Lung (tissue), 12 donors: ENCODE measurements around the gene MAST4. TPM values are rescaled to one million over a fixed set of nuclear protein-coding genes. Genes with fewer than 3 reads are reported as not detected.

ENCODE experiments used
- ATAC-seq: fragments of 200-7000 bp; cut with Tn5 transposase; one replicate; pipeline ENCODE4 v1.9.1; 2020; ENCODE audit warnings: moderate number of reproducible peaks; ENCODE audit not compliant: insufficient read depth, low FRiP score
- DNase-seq, 3 donors: peaks; one replicate each; pipeline ENCODE4 v3.0.0-alpha.2; 2013 to 2017
- H3K27ac ChIP-seq, 2 donors: one replicate each; pipeline ENCODE4 v1.5.1; 2013; ENCODE audit warnings: mild to moderate bottlenecking in 2 of 2, moderate library complexity in 2 of 2, control low read depth in 1 of 2, inconsistent platforms in 1 of 2, low read depth in 1 of 2, low read length in 1 of 2
- H3K27me3 ChIP-seq, 3 donors: one replicate each; pipeline ENCODE4 v1.5.1; 2013; ENCODE audit warnings: low read length in 2 of 3; ENCODE audit not compliant: control insufficient read depth in 3 of 3, insufficient read depth in 3 of 3
- H3K36me3 ChIP-seq, 4 donors: one replicate each; pipeline ENCODE4 v1.5.1; 2013; ENCODE audit warnings: low read length in 4 of 4, mild to moderate bottlenecking in 1 of 4, moderate library complexity in 1 of 4; ENCODE audit not compliant: control insufficient read depth in 4 of 4, insufficient read depth in 4 of 4
- H3K4me1 ChIP-seq, 5 donors: one replicate each; pipeline ENCODE4 v1.5.1; 2013; ENCODE audit warnings: low read length in 5 of 5, mild to moderate bottlenecking in 2 of 5, moderate library complexity in 1 of 5; ENCODE audit not compliant: control insufficient read depth in 5 of 5, insufficient read depth in 5 of 5
- H3K4me3 ChIP-seq: one replicate; pipeline ENCODE4 v1.5.1; 2013; ENCODE audit warnings: mild to moderate bottlenecking, control low read depth, moderate library complexity
- H3K9ac ChIP-seq, 2 donors: one replicate each; pipeline ENCODE4 v1.5.1; 2013; ENCODE audit warnings: low read length in 2 of 2, control low read depth in 1 of 2; ENCODE audit not compliant: insufficient read depth in 1 of 2
- H3K9me3 ChIP-seq, 4 donors: one replicate each; pipeline ENCODE4 v1.5.1; 2013; ENCODE audit warnings: low read length in 3 of 4, mild to moderate bottlenecking in 1 of 4, moderate library complexity in 1 of 4; ENCODE audit not compliant: control insufficient read depth in 4 of 4, insufficient read depth in 3 of 4
- WGBS, 2 donors: extraction: QIAGEN DNeasy Blood & Tissue Kit; methylation state at CpG; one replicate each; pipeline ENCODE4 v1.1.7; 2013; 5-methylcytosine and 5-hydroxymethylcytosine counted together
- polyA plus RNA-seq, 2 donors: library from polyadenylated mRNA; stranded (reverse); fragments of 200-250 nt; gene quantifications; one replicate each; pipeline ENCODE4 v1.2.1, GENCODE V29; 2013
- total RNA-seq, 2 donors: library from RNA; depleted of rRNA in 1 of 2; stranded (reverse); fragments of >200 nt in 1 of 2; gene quantifications; one replicate each; pipeline ENCODE4 v1.2.1, GENCODE V29; 2014 to 2021
- TF ChIP-seq, protein P1 (sequence below): IDR thresholded peaks from 2 replicates; pipeline ENCODE4 v1.5.1; 2012; ENCODE audit warnings: mild to moderate bottlenecking; ENCODE audit errors: control extremely low read depth, extremely low read depth
- donor health status: control.
- donor health status: control.
- donor health status: Bipolar disorder and iron deficiency.
- donor health status: healthy.
- donor health status: DM: yes; HTN: yes; CAD: no.

The MAST4 gene
- total and polyA plus RNA-seq, 4 donors = 13.9 to 153 (median 46.2) TPM

- TF ChIP-seq, protein P1, sequence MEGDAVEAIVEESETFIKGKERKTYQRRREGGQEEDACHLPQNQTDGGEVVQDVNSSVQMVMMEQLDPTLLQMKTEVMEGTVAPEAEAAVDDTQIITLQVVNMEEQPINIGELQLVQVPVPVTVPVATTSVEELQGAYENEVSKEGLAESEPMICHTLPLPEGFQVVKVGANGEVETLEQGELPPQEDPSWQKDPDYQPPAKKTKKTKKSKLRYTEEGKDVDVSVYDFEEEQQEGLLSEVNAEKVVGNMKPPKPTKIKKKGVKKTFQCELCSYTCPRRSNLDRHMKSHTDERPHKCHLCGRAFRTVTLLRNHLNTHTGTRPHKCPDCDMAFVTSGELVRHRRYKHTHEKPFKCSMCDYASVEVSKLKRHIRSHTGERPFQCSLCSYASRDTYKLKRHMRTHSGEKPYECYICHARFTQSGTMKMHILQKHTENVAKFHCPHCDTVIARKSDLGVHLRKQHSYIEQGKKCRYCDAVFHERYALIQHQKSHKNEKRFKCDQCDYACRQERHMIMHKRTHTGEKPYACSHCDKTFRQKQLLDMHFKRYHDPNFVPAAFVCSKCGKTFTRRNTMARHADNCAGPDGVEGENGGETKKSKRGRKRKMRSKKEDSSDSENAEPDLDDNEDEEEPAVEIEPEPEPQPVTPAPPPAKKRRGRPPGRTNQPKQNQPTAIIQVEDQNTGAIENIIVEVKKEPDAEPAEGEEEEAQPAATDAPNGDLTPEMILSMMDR = no peak
These were observed 596.7 kb downstream of the MAST4 start for GRCh38 chr5:67192719-67193438.

DNA sequence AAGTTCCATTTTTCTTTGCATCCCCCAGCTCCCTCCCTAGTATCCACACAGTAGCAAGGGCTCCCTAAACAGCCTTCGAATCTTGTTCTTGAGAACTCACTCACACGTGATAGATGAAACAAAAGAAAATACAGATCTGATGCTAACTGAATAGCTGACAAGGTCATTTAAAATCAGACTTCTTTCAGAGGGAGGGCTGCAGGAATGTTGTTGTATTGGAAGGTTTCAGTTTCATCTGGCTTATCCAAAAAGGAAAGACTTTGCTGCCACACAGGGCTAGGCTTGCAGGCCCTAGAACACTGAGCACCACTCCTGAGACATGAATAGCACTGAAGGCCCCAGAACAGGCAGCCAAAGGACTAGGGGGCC lies 597.2 kb downstream of the MAST4 start:
- Histone ChIP-seq H3K9me3 (no peaks in the 10 kb centered on the region), H3K36me3 (no peaks in the 10 kb centered on the region), H3K9ac (no peak overlapping the region), H3K27me3 (no peaks in the 10 kb centered on the region), H3K27ac (peak overlapping the region in 1 of 2 donors; percentile 74), H3K4me1 (peaks cover 0 to 39% (median 7%) of the 10 kb centered on the region in 5 donors), H3K4me3 (no peak overlapping the region)
- TF ChIP-seq, protein P1 = no peak
- DNase-seq (peak in 1 of 3 donors; percentile 25), ATAC-seq (no peak)
- WGBS, 2 donors = 32% methylated on average over 2 of the region's 2 CpGs

More at GRCh38 chr5:67192719-67193438, 596.7 kb downstream of the MAST4 start:
- no peaks in the 10 kb centered on the region for H3K9me3 ChIP-seq
- H3K36me3 ChIP-seq = no peaks in the 10 kb centered on the region
- DNase-seq (peak; percentile 59 to 92 (median 91)), ATAC-seq (peak; percentile 41)
- no peak overlapping the region for H3K9ac ChIP-seq
- H3K27me3 ChIP-seq = no peaks in the 10 kb centered on the region
- no peak overlapping the region for H3K4me3 ChIP-seq
- peak overlapping the region in 1 of 2 donors; percentile 4 for H3K27ac ChIP-seq
- H3K4me1 ChIP-seq = peaks cover 0 to 39% (median 7%) of the 10 kb centered on the region in 5 donors
- 58 to 61% methylated on average over 9 of the region's 9 CpGs for WGBS, 2 donors

- Histone ChIP-seq H3K4me3 (no peak overlapping the region), H3K27ac (no peak overlapping the region), H3K4me1 (peaks cover 0 to 39% (median 7%) of the 10 kb centered on the region in 5 donors), H3K36me3 (no peaks in the 10 kb centered on the region), H3K9me3 (no peaks in the 10 kb centered on the region), H3K9ac (no peak overlapping the region), H3K27me3 (no peaks in the 10 kb centered on the region)
- TF ChIP-seq, protein P1 = no peak
- WGBS, 2 donors = 77 to 80% methylated on average over 3 of the region's 3 CpGs
- no peak for DNase-seq
- no peak for ATAC-seq
These were observed 598.0 kb downstream of the MAST4 start for GRCh38 chr5:67194166-67194565.
